Activated CD4-positive, alpha-beta T cell treated with anti-CD3 and anti-CD28 coated beads, Interleukin-2, amount 10 ng/mL, durations not matched to agents 24 days and 14 days (primary cell): ENCODE results near the gene ZFHX3. TPM values are rescaled to one million over a fixed set of nuclear protein-coding genes. Genes with fewer than 3 reads are reported as not detected.

Source experiments
- DNase-seq: peaks from one replicate; pipeline ENCODE4 v3.0.0; 2022
- H3K27ac Mint-ChIP-seq: one replicate; pipeline ENCODE4 v1.8.0; 2022; ENCODE audit warnings: mild to moderate bottlenecking, mixed read lengths
- H3K27me3 Mint-ChIP-seq: one replicate; pipeline ENCODE4 v1.8.0; 2022; ENCODE audit warnings: mixed read lengths
- H3K36me3 Mint-ChIP-seq: one replicate; pipeline ENCODE4 v1.8.0; 2022; ENCODE audit warnings: low read depth, mild to moderate bottlenecking, mixed read lengths
- H3K4me1 Mint-ChIP-seq: one replicate; pipeline ENCODE4 v1.8.0; 2021; ENCODE audit warnings: mixed read lengths
- H3K4me3 Mint-ChIP-seq: one replicate; pipeline ENCODE4 v1.8.0; 2022; ENCODE audit warnings: mild to moderate bottlenecking, moderate library complexity, mixed read lengths
- H3K9me3 Mint-ChIP-seq: one replicate; pipeline ENCODE4 v1.8.0; 2021; ENCODE audit warnings: mixed read lengths
- intact Hi-C: fragments of 100-400 bp; cut with micrococcal nuclease; formaldehyde crosslinking; loops from one replicate; pipeline ENCODE4 v1.15.1; 2023
- total RNA-seq: library from RNA; stranded (reverse); gene quantifications from 2 replicates; pipeline ENCODE4 v1.2.3, GENCODE V29; 2022

Gene ZFHX3
- total RNA-seq, 1 donor from 2014 or later: 0.49 TPM

DNA sequence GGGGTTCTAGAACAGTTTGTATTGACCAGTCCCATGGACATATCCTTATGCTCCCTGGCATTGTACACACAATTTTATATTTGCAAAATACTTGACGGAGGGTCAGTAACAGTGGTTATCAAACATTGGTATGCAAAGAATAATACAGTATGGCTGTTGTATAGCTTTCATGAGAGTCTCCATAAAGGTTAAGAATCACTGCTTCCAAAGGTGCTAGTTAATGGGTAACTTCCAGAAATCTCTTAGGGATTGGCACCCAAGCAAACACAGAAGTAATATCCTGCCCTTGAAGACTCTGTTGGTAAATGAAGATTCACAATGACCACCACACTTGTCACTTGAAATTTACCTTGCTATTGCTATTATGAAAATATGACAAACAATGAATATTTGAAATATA is 239.2 kb downstream of the ZFHX3 start:
- no peaks in the 10 kb centered on the region for H3K27me3 Mint-ChIP-seq

GRCh38 chr16:72807245-72807644 is 240.7 kb downstream of the ZFHX3 start:
- intact Hi-C loops: no loop called here
- Mint-ChIP-seq H3K4me3 (no peak overlapping the region), H3K27ac (no peak overlapping the region), H3K27me3 (no peaks in the 10 kb centered on the region), H3K4me1 (no peaks in the 10 kb centered on the region), H3K36me3 (no peaks in the 10 kb centered on the region), H3K9me3 (no peaks in the 10 kb centered on the region)
- DNase-seq: no peak

More for the DNA sequence above, 239.2 kb downstream of the ZFHX3 start:
- Mint-ChIP-seq H3K27ac (no peak overlapping the region), H3K36me3 (no peaks in the 10 kb centered on the region), H3K9me3 (no peaks in the 10 kb centered on the region), H3K4me1 (no peaks in the 10 kb centered on the region), H3K4me3 (no peak overlapping the region)
- DNase-seq: no peak
- intact Hi-C loops: no loop called here

DNA sequence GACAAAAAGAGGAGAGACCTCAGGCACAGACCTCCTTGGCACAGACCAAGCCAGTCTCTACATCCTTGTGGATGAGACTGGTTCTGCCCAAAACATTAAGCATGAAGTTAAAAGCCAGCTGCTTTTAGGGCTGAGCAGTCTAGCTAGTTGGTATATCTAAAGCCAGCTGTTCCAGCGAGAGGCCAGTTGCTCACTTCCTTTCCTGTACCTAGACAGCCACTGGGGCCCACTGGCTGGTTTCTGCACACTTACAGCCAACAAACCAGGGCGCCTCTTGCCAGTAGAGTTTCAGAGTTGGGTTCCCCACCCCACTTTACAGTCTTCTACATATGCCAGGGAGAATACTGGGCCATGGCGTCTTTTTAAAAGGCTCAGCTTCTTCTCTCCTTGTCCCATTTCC is 242.4 kb downstream of the ZFHX3 start:
- Mint-ChIP-seq H3K36me3 (no peaks in the 10 kb centered on the region), H3K27ac (no peak overlapping the region), H3K4me3 (no peak overlapping the region), H3K27me3 (no peaks in the 10 kb centered on the region), H3K9me3 (no peaks in the 10 kb centered on the region), H3K4me1 (no peaks in the 10 kb centered on the region)
- intact Hi-C loops: no loop called here
- DNase-seq: no peak

GRCh38 chr16:72800524-72801161 is 247.3 kb downstream of the ZFHX3 start:
- Mint-ChIP-seq H3K9me3 (no peaks in the 10 kb centered on the region), H3K27me3 (no peaks in the 10 kb centered on the region), H3K36me3 (no peaks in the 10 kb centered on the region), H3K4me3 (no peak overlapping the region), H3K27ac (no peak overlapping the region), H3K4me1 (no peaks in the 10 kb centered on the region)
- intact Hi-C loops: no loop called here
- DNase-seq: no peak

DNA sequence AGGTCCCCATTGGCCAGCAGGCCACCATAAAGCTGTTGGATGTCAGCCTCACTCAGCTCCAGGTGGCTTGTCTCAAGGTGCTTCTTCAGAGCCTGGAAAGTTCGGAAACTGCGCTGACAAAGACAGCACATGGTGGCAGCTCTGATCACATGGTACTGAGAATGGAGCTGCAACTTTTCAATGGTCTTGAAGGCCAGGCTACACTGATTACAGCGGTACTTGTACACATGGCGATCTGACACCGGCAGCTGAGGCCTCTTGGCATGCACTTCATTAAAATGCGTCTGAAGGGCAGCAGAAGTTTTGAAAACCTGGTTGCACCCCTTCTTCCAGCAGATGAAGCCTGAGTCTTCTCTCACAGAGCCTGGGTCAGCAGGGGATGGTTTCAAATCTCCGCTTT is 249.7 kb downstream of the ZFHX3 start:
- no peaks in the 10 kb centered on the region for H3K9me3 Mint-ChIP-seq
- no peak for DNase-seq
- intact Hi-C loops: no loop called here
- H3K27ac Mint-ChIP-seq: no peak overlapping the region
- H3K27me3 Mint-ChIP-seq: no peaks in the 10 kb centered on the region
- no peak overlapping the region for H3K4me3 Mint-ChIP-seq
- H3K4me1 Mint-ChIP-seq: no peaks in the 10 kb centered on the region
- H3K36me3 Mint-ChIP-seq: no peaks in the 10 kb centered on the region

- DNase-seq: no peak
- Mint-ChIP-seq H3K27me3 (no peaks in the 10 kb centered on the region), H3K36me3 (no peaks in the 10 kb centered on the region), H3K27ac (no peak overlapping the region), H3K4me3 (no peak overlapping the region), H3K4me1 (no peaks in the 10 kb centered on the region), H3K9me3 (no peaks in the 10 kb centered on the region)
- intact Hi-C loops: no loop called here
Measured at GRCh38 chr16:72797621-72798020, 250.3 kb downstream of the ZFHX3 start.

GRCh38 chr16:72796222-72796621 is 251.7 kb downstream of the ZFHX3 start:
- no peak overlapping the region for H3K27ac Mint-ChIP-seq
- no peaks in the 10 kb centered on the region for H3K4me1 Mint-ChIP-seq

GRCh38 chr16:72794986-72795385 is 252.9 kb downstream of the ZFHX3 start:
- H3K4me3 Mint-ChIP-seq: no peak overlapping the region
- H3K4me1 Mint-ChIP-seq: no peaks in the 10 kb centered on the region
- DNase-seq: no peak
- peaks cover under 1% of the 10 kb centered on the region for H3K27me3 Mint-ChIP-seq
- no peaks in the 10 kb centered on the region for H3K36me3 Mint-ChIP-seq
- intact Hi-C loops: no loop called here
- H3K9me3 Mint-ChIP-seq: no peaks in the 10 kb centered on the region
- no peak overlapping the region for H3K27ac Mint-ChIP-seq

More at GRCh38 chr16:72796222-72796621, 251.7 kb downstream of the ZFHX3 start:
- intact Hi-C loops: no loop called here
- H3K4me3 Mint-ChIP-seq: no peak overlapping the region
- H3K27me3 Mint-ChIP-seq: no peaks in the 10 kb centered on the region
- H3K9me3 Mint-ChIP-seq: no peaks in the 10 kb centered on the region
- DNase-seq: no peak
- no peaks in the 10 kb centered on the region for H3K36me3 Mint-ChIP-seq

GRCh38 chr16:72794319-72794718 is 253.6 kb downstream of the ZFHX3 start:
- peaks cover 4% of the 10 kb centered on the region for H3K27me3 Mint-ChIP-seq
- H3K4me3 Mint-ChIP-seq: no peak overlapping the region
- intact Hi-C loops: no loop called here
- H3K36me3 Mint-ChIP-seq: no peaks in the 10 kb centered on the region
- H3K4me1 Mint-ChIP-seq: no peaks in the 10 kb centered on the region
- H3K9me3 Mint-ChIP-seq: no peaks in the 10 kb centered on the region
- no peak for DNase-seq
- no peak overlapping the region for H3K27ac Mint-ChIP-seq

GRCh38 chr16:72793716-72794115 is 254.2 kb downstream of the ZFHX3 start:
- Mint-ChIP-seq H3K27me3 (peaks cover 8% of the 10 kb centered on the region), H3K9me3 (no peaks in the 10 kb centered on the region), H3K4me3 (no peak overlapping the region), H3K36me3 (no peaks in the 10 kb centered on the region), H3K4me1 (no peaks in the 10 kb centered on the region), H3K27ac (no peak overlapping the region)
- intact Hi-C loops: no loop called here
- no peak for DNase-seq

- Mint-ChIP-seq H3K27me3 (peaks cover 12% of the 10 kb centered on the region), H3K4me1 (peaks cover 1% of the 10 kb centered on the region), H3K9me3 (no peaks in the 10 kb centered on the region), H3K4me3 (no peak overlapping the region), H3K27ac (no peak overlapping the region), H3K36me3 (no peaks in the 10 kb centered on the region)
- intact Hi-C loops: no loop called here
- no peak for DNase-seq
Measured at GRCh38 chr16:72793017-72793416, 254.9 kb downstream of the ZFHX3 start.

DNA sequence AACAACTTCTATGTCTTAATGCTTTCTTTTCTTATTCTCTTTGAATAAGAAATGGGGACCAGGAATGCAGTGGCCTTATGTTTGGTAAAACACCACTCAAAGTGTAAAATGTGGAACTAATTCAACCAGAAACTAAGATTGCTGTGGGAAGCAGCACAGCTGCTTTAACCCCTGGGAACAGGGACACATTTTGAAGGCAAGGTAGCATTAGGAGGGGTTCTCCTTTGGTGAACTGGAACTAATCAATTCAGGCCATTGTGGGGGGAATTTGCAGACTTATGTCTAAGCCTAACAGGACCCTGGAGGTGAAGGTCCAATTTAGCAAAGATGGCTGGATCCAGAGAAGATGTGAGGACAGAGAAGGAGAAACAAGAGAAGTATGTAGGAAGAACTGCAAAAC is 256.1 kb downstream of the ZFHX3 start:
- Mint-ChIP-seq H3K27ac (no peak overlapping the region), H3K36me3 (no peaks in the 10 kb centered on the region), H3K9me3 (no peaks in the 10 kb centered on the region), H3K4me3 (no peak overlapping the region), H3K4me1 (peaks cover 7% of the 10 kb centered on the region), H3K27me3 (peaks cover 17% of the 10 kb centered on the region)
- DNase-seq: no peak
- intact Hi-C loops: no loop called here

DNA sequence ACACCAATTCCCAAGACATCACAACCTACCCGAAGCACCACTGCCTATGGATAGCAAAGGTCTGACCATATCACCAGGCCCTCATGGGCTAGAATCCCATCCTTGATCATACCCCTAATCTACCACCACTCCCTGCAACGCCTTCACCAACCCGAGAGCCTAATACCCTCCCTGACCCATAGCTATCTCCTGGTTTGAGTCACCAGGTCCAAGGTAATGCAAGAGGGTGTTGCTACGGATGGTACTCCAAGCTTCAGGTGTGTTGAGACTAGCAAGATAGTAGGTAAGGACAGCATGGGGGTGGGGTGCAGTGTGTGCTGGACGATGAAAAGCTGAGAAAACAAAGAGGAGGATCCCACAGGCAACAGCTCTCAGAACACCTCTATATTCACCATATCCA is 258.0 kb downstream of the ZFHX3 start:
- Mint-ChIP-seq H3K27me3 (peaks cover 32% of the 10 kb centered on the region), H3K4me3 (no peak overlapping the region), H3K36me3 (no peaks in the 10 kb centered on the region), H3K27ac (no peak overlapping the region), H3K9me3 (no peaks in the 10 kb centered on the region), H3K4me1 (peaks cover 14% of the 10 kb centered on the region)
- no peak for DNase-seq
- intact Hi-C loops: loop anchor here (5.0 kb wide), 2 partner anchors 128 to 313 kb away; no protein-coding TSS in a partner anchor

- H3K9me3 Mint-ChIP-seq: no peaks in the 10 kb centered on the region
- no peak overlapping the region for H3K4me3 Mint-ChIP-seq
- peaks cover 14% of the 10 kb centered on the region for H3K4me1 Mint-ChIP-seq
- H3K27me3 Mint-ChIP-seq: peaks cover 34% of the 10 kb centered on the region
- H3K27ac Mint-ChIP-seq: no peak overlapping the region
- DNase-seq: no peak
- H3K36me3 Mint-ChIP-seq: no peaks in the 10 kb centered on the region
- intact Hi-C loops: loop anchor here (5.0 kb wide), 2 partner anchors 127 to 312 kb away; no protein-coding TSS in a partner anchor
Measured at GRCh38 chr16:72789465-72789864, 258.5 kb downstream of the ZFHX3 start.

- Mint-ChIP-seq H3K36me3 (no peaks in the 10 kb centered on the region), H3K4me1 (peaks cover 18% of the 10 kb centered on the region), H3K27me3 (peaks cover 36% of the 10 kb centered on the region), H3K4me3 (peak overlapping the region; percentile 80), H3K9me3 (no peaks in the 10 kb centered on the region), H3K27ac (no peak overlapping the region)
- DNase-seq: no peak
- intact Hi-C loops: loop anchor here (5.0 kb wide), 2 partner anchors 126 to 311 kb away; no protein-coding TSS in a partner anchor
Measured at GRCh38 chr16:72788269-72788809, 259.6 kb downstream of the ZFHX3 start.
